Measurements from ENCODE around the gene KSR2.
A peak's percentile ranks its signal among the peaks of the same experiment; 100 is the strongest.

KSR2 gene

GRCh38 chr12:117571321-117571720 lies 397.5 kb downstream of the KSR2 start:
- no peak for DNase-seq

GRCh38 chr12:117570608-117571007 lies 398.2 kb downstream of the KSR2 start:
- DNase-seq: no peak

- no peak for DNase-seq
Measured at GRCh38 chr12:117567644-117568216, 401.1 kb downstream of the KSR2 start.

GRCh38 chr12:117564881-117565280 lies 403.9 kb downstream of the KSR2 start:
- peak in 9 of 14 donors; percentile 2 to 61 (median 16) for DNase-seq

- DNase-seq: no peak
Measured at GRCh38 chr12:117563706-117564105, 405.1 kb downstream of the KSR2 start.

- DNase-seq: no peak
Measured at GRCh38 chr12:117563007-117563406, 405.8 kb downstream of the KSR2 start.

GRCh38 chr12:117561990-117562389 lies 406.8 kb downstream of the KSR2 start:
- DNase-seq: no peak

GRCh38 chr12:117559978-117560377 lies 408.8 kb downstream of the KSR2 start:
- no peak for DNase-seq

- DNase-seq: no peak
Measured at GRCh38 chr12:117555889-117556288, 412.9 kb downstream of the KSR2 start.

- DNase-seq: no peak
Measured at GRCh38 chr12:117552971-117553370, 415.8 kb downstream of the KSR2 start.

- DNase-seq: no peak
Measured at GRCh38 chr12:117551665-117552064, 417.1 kb downstream of the KSR2 start.

GRCh38 chr12:117547209-117547608 lies 421.6 kb downstream of the KSR2 start:
- no peak for DNase-seq

GRCh38 chr12:117545216-117545615 lies 423.6 kb downstream of the KSR2 start:
- DNase-seq: no peak

- no peak for DNase-seq
Measured at GRCh38 chr12:117540011-117540410, 428.8 kb downstream of the KSR2 start.

GRCh38 chr12:117538926-117539325 lies 429.9 kb downstream of the KSR2 start:
- DNase-seq: no peak

GRCh38 chr12:117538032-117538690 lies 430.6 kb downstream of the KSR2 start:
- DNase-seq: no peak

- no peak for DNase-seq
Measured at GRCh38 chr12:117533687-117534086, 435.1 kb downstream of the KSR2 start.

- no peak for DNase-seq
Measured at GRCh38 chr12:117530796-117531195, 438.0 kb downstream of the KSR2 start.

- DNase-seq: no peak
Measured at GRCh38 chr12:117528538-117528937, 440.3 kb downstream of the KSR2 start.

- DNase-seq: no peak
Measured at GRCh38 chr12:117527479-117527855, 441.3 kb downstream of the KSR2 start.

GRCh38 chr12:117526757-117527478 lies 441.9 kb downstream of the KSR2 start:
- DNase-seq: no peak

- no peak for DNase-seq
Measured at GRCh38 chr12:117525766-117526165, 443.0 kb downstream of the KSR2 start.

GRCh38 chr12:117524806-117525205 lies 444.0 kb downstream of the KSR2 start:
- DNase-seq: no peak

- DNase-seq: no peak
Measured at GRCh38 chr12:117523971-117524370, 444.8 kb downstream of the KSR2 start.

Data from C1 segment of cervical spinal cord (tissue), 14 donors.